ENCODE measurements around the gene TENT5A.

- TF ChIP-seq PAX5 (IDR thresholded peaks at IDR 0.05; ENCODE audit: insufficient read depth, low read length, severe bottlenecking) (no peak), TAF1 (IDR thresholded peaks at IDR 0.05; ENCODE audit: low read depth, low read length) (no peak), POLR2AphosphoS5 (IDR thresholded peaks at IDR 0.05; ENCODE audit: low read depth, low read length) (no peak), POLR2A (IDR thresholded peaks at IDR 0.05; ENCODE audit: low read depth, low read length) (no peak)
These were observed 37.6 kb upstream of the TENT5A start for GRCh38 chr6:81790034-81790433.
